Lung (tissue), 12 donors: Measurements from ENCODE around the gene CYP3A5. TPM values are rescaled to one million over a fixed set of nuclear protein-coding genes. Genes with fewer than 3 reads are reported as not detected.

Source experiments
- ATAC-seq: fragments of 200-7000 bp; cut with Tn5 transposase; one replicate; pipeline ENCODE4 v1.9.1; 2020; ENCODE audit warnings: moderate number of reproducible peaks; ENCODE audit not compliant: insufficient read depth, low FRiP score
- DNase-seq, 3 donors: peaks; one replicate each; pipeline ENCODE4 v3.0.0-alpha.2; 2013 to 2017
- H3K27ac ChIP-seq, 2 donors: one replicate each; pipeline ENCODE4 v1.5.1; 2013; ENCODE audit warnings: mild to moderate bottlenecking in 2 of 2, moderate library complexity in 2 of 2, control low read depth in 1 of 2, inconsistent platforms in 1 of 2, low read depth in 1 of 2, low read length in 1 of 2
- H3K27me3 ChIP-seq, 3 donors: one replicate each; pipeline ENCODE4 v1.5.1; 2013; ENCODE audit warnings: low read length in 2 of 3; ENCODE audit not compliant: control insufficient read depth in 3 of 3, insufficient read depth in 3 of 3
- H3K36me3 ChIP-seq, 4 donors: one replicate each; pipeline ENCODE4 v1.5.1; 2013; ENCODE audit warnings: low read length in 4 of 4, mild to moderate bottlenecking in 1 of 4, moderate library complexity in 1 of 4; ENCODE audit not compliant: control insufficient read depth in 4 of 4, insufficient read depth in 4 of 4
- H3K4me1 ChIP-seq, 5 donors: one replicate each; pipeline ENCODE4 v1.5.1; 2013; ENCODE audit warnings: low read length in 5 of 5, mild to moderate bottlenecking in 2 of 5, moderate library complexity in 1 of 5; ENCODE audit not compliant: control insufficient read depth in 5 of 5, insufficient read depth in 5 of 5
- H3K4me3 ChIP-seq: one replicate; pipeline ENCODE4 v1.5.1; 2013; ENCODE audit warnings: mild to moderate bottlenecking, control low read depth, moderate library complexity
- H3K9ac ChIP-seq, 2 donors: one replicate each; pipeline ENCODE4 v1.5.1; 2013; ENCODE audit warnings: low read length in 2 of 2, control low read depth in 1 of 2; ENCODE audit not compliant: insufficient read depth in 1 of 2
- H3K9me3 ChIP-seq, 4 donors: one replicate each; pipeline ENCODE4 v1.5.1; 2013; ENCODE audit warnings: low read length in 3 of 4, mild to moderate bottlenecking in 1 of 4, moderate library complexity in 1 of 4; ENCODE audit not compliant: control insufficient read depth in 4 of 4, insufficient read depth in 3 of 4
- CTCF ChIP-seq: IDR thresholded peaks from 2 replicates; pipeline ENCODE4 v1.5.1; 2012; ENCODE audit warnings: mild to moderate bottlenecking; ENCODE audit errors: control extremely low read depth, extremely low read depth
- WGBS, 2 donors: extraction: QIAGEN DNeasy Blood & Tissue Kit; methylation state at CpG; one replicate each; pipeline ENCODE4 v1.1.7; 2013; 5-methylcytosine and 5-hydroxymethylcytosine counted together
- polyA plus RNA-seq, 2 donors: library from polyadenylated mRNA; stranded (reverse); fragments of 200-250 nt; gene quantifications; one replicate each; pipeline ENCODE4 v1.2.1, GENCODE V29; 2013
- total RNA-seq, 2 donors: library from RNA; depleted of rRNA in 1 of 2; stranded (reverse); fragments of >200 nt in 1 of 2; gene quantifications; one replicate each; pipeline ENCODE4 v1.2.1, GENCODE V29; 2014 to 2021
- donor health status: control.
- donor health status: control.
- donor health status: Bipolar disorder and iron deficiency.
- donor health status: healthy.
- donor health status: DM: yes; HTN: yes; CAD: no.

CYP3A5 gene
- total and polyA plus RNA-seq, 4 donors: 2.2 to 26.3 (median 10.9) TPM

- no peak for DNase-seq
Observed at GRCh38 chr7:99623702-99624447, 55.9 kb downstream of the CYP3A5 start.

GRCh38 chr7:99623091-99623693 lies 56.6 kb downstream of the CYP3A5 start:
- DNase-seq (no peak), ATAC-seq (no peak)
- 86 to 91% methylated on average over 7 of the region's 7 CpGs for WGBS, 2 donors
- Histone ChIP-seq H3K4me3 (no peak overlapping the region), H3K27ac (no peak overlapping the region), H3K27me3 (no peaks in the 10 kb centered on the region), H3K36me3 (peaks cover 48 to 72% (median 57%) of the 10 kb centered on the region in 4 donors), H3K9ac (no peak overlapping the region), H3K9me3 (no peaks in the 10 kb centered on the region), H3K4me1 (peaks cover 0 to 3% (median 0%) of the 10 kb centered on the region in 5 donors)
- TF ChIP-seq CTCF: no peak

More at GRCh38 chr7:99623702-99624447, 55.9 kb downstream of the CYP3A5 start:
- Histone ChIP-seq H3K27ac (no peak overlapping the region), H3K9ac (no peak overlapping the region), H3K36me3 (peaks cover 51 to 72% (median 57%) of the 10 kb centered on the region in 4 donors), H3K27me3 (no peaks in the 10 kb centered on the region), H3K4me1 (peaks cover 0 to 3% (median 0%) of the 10 kb centered on the region in 5 donors), H3K9me3 (no peaks in the 10 kb centered on the region), H3K4me3 (no peak overlapping the region)
- ATAC-seq: no peak
- TF ChIP-seq CTCF: no peak
- 86 to 89% methylated on average over 9 of the region's 9 CpGs for WGBS, 2 donors

- TF ChIP-seq CTCF: no peak
- H3K36me3 ChIP-seq: peaks cover 48 to 70% (median 55%) of the 10 kb centered on the region in 4 donors
- no peak overlapping the region for H3K27ac ChIP-seq
- ATAC-seq (no peak), DNase-seq (no peak)
- H3K9me3 ChIP-seq: no peaks in the 10 kb centered on the region
- H3K27me3 ChIP-seq: no peaks in the 10 kb centered on the region
- no peak overlapping the region for H3K9ac ChIP-seq
- WGBS, 2 donors: 93 to 94% methylated on average over 10 of the region's 10 CpGs
- no peak overlapping the region for H3K4me3 ChIP-seq
- H3K4me1 ChIP-seq: peaks cover 0 to 4% (median 4%) of the 10 kb centered on the region in 5 donors
Observed at GRCh38 chr7:99622596-99622995, 57.2 kb downstream of the CYP3A5 start.
